GM11168 (cell line): ENCODE measurements around the gene MYH11.

ENCODE experiments used
- in situ Hi-C: fragments of 300-500 bp; cut with MboI; formaldehyde crosslinking; loops from one replicate; pipeline ENCODE4 v1.12.0; 2022; ENCODE audit warnings: low sequenced_read_pairs; ENCODE audit not compliant: unreplicated experiment

Gene MYH11

GRCh38 chr16:15856901-15857698 lies at the start of gene MYH11:
Gene MYH11 (minus strand): TSS chr16:15857028. CDS start chr16:15838252, 18,776 bp downstream.
- in situ Hi-C loops = loop anchor here (10.0 kb wide), 1 partner anchor 268 kb away; no protein-coding TSS in a partner anchor

GRCh38 chr16:15906439-15906838 lies 49.6 kb upstream of the MYH11 start:
- in situ Hi-C loops = no loop called here

- in situ Hi-C loops = no loop called here
Observed at GRCh38 chr16:15903960-15904359, 47.1 kb upstream of the MYH11 start.

- in situ Hi-C loops = no loop called here
Observed at GRCh38 chr16:15900901-15901500, 44.2 kb upstream of the MYH11 start.

GRCh38 chr16:15900357-15900756 lies 43.5 kb upstream of the MYH11 start:
- in situ Hi-C loops = no loop called here

GRCh38 chr16:15899538-15900100 lies 42.8 kb upstream of the MYH11 start:
- in situ Hi-C loops = no loop called here

GRCh38 chr16:15898654-15899053 lies 41.8 kb upstream of the MYH11 start:
- in situ Hi-C loops = no loop called here

GRCh38 chr16:15897834-15898254 lies 41.0 kb upstream of the MYH11 start:
- in situ Hi-C loops = no loop called here

- in situ Hi-C loops = no loop called here
Observed at GRCh38 chr16:15897121-15897780, 40.4 kb upstream of the MYH11 start.

GRCh38 chr16:15894571-15895374 lies 37.9 kb upstream of the MYH11 start:
- in situ Hi-C loops = no loop called here

GRCh38 chr16:15891508-15891907 lies 34.7 kb upstream of the MYH11 start:
- in situ Hi-C loops = no loop called here

GRCh38 chr16:15888072-15888976 lies 31.5 kb upstream of the MYH11 start, which contains the start of gene CEP20:
Gene CEP20 (minus strand): TSS chr16:15888603. CDS start chr16:15888585, 18 bp downstream.
- in situ Hi-C loops = no loop called here

- in situ Hi-C loops = no loop called here
Observed at GRCh38 chr16:15887283-15887682, 30.5 kb upstream of the MYH11 start.

- in situ Hi-C loops = no loop called here
Observed at GRCh38 chr16:15886078-15886477, 29.2 kb upstream of the MYH11 start.

GRCh38 chr16:15885560-15886001 lies 28.8 kb upstream of the MYH11 start:
- in situ Hi-C loops = no loop called here

- in situ Hi-C loops = no loop called here
Observed at GRCh38 chr16:15882563-15882962, 25.7 kb upstream of the MYH11 start.

GRCh38 chr16:15881794-15882379 lies 25.1 kb upstream of the MYH11 start:
- in situ Hi-C loops = no loop called here
